ENCODE data around the gene MKRN2OS.

The MKRN2OS gene

GRCh38 chr3:12527757-12528143 lies 17.5 kb downstream of the MKRN2OS start:
- Histone ChIP-seq H3K4me3 (ENCODE audit: insufficient read depth, low read length, poor library complexity, severe bottlenecking) (no peak overlapping the region), H3K27ac (ENCODE audit: low read depth, low read length) (no peak overlapping the region), H3K9me2 (replicated peaks; ENCODE audit: insufficient read depth, low read length) (no peaks in the 10 kb centered on the region), H3K9me3 (ENCODE audit: insufficient read depth, low read length) (no peaks in the 10 kb centered on the region), H3K27me3 (ENCODE audit: low read length) (no peaks in the 10 kb centered on the region), H3K79me2 (ENCODE audit: insufficient read depth, low read length) (no peaks in the 10 kb centered on the region), H4K20me1 (ENCODE audit: low read depth, low read length) (no peaks in the 10 kb centered on the region), H3F3A (ENCODE audit: insufficient read depth) (no peaks in the 10 kb centered on the region), H3K9ac (ENCODE audit: low read length) (no peak overlapping the region), H3K36me3 (ENCODE audit: low read length) (no peaks in the 10 kb centered on the region), H2AFZ (ENCODE audit: low read depth, low read length, severe bottlenecking) (no peak overlapping the region), H3K4me2 (ENCODE audit: low read depth, low read length, poor library complexity, severe bottlenecking) (no peak overlapping the region)
- TF ChIP-seq CTCF (IDR thresholded peaks at IDR 0.05; ENCODE audit: insufficient read depth, low read length, poor library complexity, severe bottlenecking) (no peak), EZH2phosphoT487 (conservative IDR thresholded peaks at IDR 0.05; ENCODE audit: low read length) (no peak)

DNA sequence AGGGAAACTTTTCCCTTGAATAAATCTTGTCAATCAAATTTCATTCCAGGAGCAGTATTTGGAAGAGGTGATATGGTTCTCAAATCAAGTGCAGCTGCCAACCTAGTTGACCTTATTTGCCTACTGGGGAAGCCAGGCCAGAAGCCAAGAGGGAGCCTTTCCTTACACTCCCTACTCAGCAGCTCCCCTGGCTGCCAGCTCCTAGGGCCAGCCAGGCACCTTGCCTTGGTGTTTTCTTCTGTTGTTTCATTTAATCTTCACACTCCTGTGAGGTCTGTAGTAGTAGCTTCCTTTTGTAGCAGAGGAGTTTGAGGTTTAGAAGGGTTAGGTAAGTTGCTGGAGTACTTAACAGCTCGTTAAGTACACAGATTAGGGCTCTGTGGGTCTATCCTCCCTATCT lies 22.6 kb downstream of the MKRN2OS start:
- no peaks in the 10 kb centered on the region for H3K27me3 ChIP-seq (ENCODE audit: low read length)
- no peaks in the 10 kb centered on the region for H3F3A ChIP-seq (ENCODE audit: insufficient read depth)
- no peak overlapping the region for H3K4me2 ChIP-seq (ENCODE audit: low read depth, low read length, poor library complexity, severe bottlenecking)
- H4K20me1 ChIP-seq (ENCODE audit: low read depth, low read length) = no peaks in the 10 kb centered on the region
- H3K79me2 ChIP-seq (ENCODE audit: insufficient read depth, low read length) = no peaks in the 10 kb centered on the region
- no peak overlapping the region for H3K4me3 ChIP-seq (ENCODE audit: insufficient read depth, low read length, poor library complexity, severe bottlenecking)
- no peak overlapping the region for H2AFZ ChIP-seq (ENCODE audit: low read depth, low read length, severe bottlenecking)
- H3K9me2 ChIP-seq (replicated peaks; ENCODE audit: insufficient read depth, low read length) = no peaks in the 10 kb centered on the region
- no peak overlapping the region for H3K9ac ChIP-seq (ENCODE audit: low read length)
- TF ChIP-seq CTCF (IDR thresholded peaks at IDR 0.05; ENCODE audit: insufficient read depth, low read length, poor library complexity, severe bottlenecking) (no peak), EZH2phosphoT487 (conservative IDR thresholded peaks at IDR 0.05; ENCODE audit: low read length) (no peak)
- H3K27ac ChIP-seq (ENCODE audit: low read depth, low read length) = no peak overlapping the region
- no peaks in the 10 kb centered on the region for H3K36me3 ChIP-seq (ENCODE audit: low read length)
- H3K9me3 ChIP-seq (ENCODE audit: insufficient read depth, low read length) = no peaks in the 10 kb centered on the region

DNA sequence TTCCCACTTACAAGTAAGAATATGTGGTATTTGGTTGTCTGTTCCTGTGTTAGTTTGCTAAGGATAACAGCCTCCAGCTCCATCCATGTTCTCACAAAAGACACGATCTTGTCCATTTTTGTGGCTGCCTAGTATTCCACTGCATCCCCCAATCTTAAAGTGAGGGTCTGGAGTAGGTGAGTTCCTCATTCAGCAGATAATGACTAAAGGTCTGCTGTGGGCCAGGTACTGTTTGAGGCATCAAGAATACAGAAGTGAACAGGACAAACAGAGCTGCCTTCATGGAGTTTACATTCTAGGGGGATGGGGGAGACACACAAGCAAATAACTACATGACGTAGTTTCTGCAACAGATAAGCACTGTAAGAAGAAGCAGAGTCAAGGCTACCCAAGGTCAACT lies 24.3 kb downstream of the MKRN2OS start:
- Histone ChIP-seq H3K9ac (ENCODE audit: low read length) (no peak overlapping the region), H4K20me1 (ENCODE audit: low read depth, low read length) (no peaks in the 10 kb centered on the region), H3K79me2 (ENCODE audit: insufficient read depth, low read length) (no peaks in the 10 kb centered on the region), H3K4me2 (ENCODE audit: low read depth, low read length, poor library complexity, severe bottlenecking) (no peak overlapping the region), H3K27me3 (ENCODE audit: low read length) (no peaks in the 10 kb centered on the region), H3K27ac (ENCODE audit: low read depth, low read length) (no peak overlapping the region), H3K36me3 (ENCODE audit: low read length) (no peaks in the 10 kb centered on the region), H3K9me2 (replicated peaks; ENCODE audit: insufficient read depth, low read length) (no peaks in the 10 kb centered on the region), H3K9me3 (ENCODE audit: insufficient read depth, low read length) (no peaks in the 10 kb centered on the region), H3F3A (ENCODE audit: insufficient read depth) (no peaks in the 10 kb centered on the region), H2AFZ (ENCODE audit: low read depth, low read length, severe bottlenecking) (no peak overlapping the region), H3K4me3 (ENCODE audit: insufficient read depth, low read length, poor library complexity, severe bottlenecking) (no peak overlapping the region)
- TF ChIP-seq CTCF (IDR thresholded peaks at IDR 0.05; ENCODE audit: insufficient read depth, low read length, poor library complexity, severe bottlenecking) = no peak
- TF ChIP-seq EZH2phosphoT487 (conservative IDR thresholded peaks at IDR 0.05; ENCODE audit: low read length) = no peak

All from SU-DHL-6 (cell line).